Measurements from ENCODE around the gene PTGES3L.
"Not testable (repeated sequence)": the region's sequence is repeated elsewhere in the genome, so short reads cannot be mapped to it uniquely, and the experiment has no call there.

The PTGES3L gene

DNA sequence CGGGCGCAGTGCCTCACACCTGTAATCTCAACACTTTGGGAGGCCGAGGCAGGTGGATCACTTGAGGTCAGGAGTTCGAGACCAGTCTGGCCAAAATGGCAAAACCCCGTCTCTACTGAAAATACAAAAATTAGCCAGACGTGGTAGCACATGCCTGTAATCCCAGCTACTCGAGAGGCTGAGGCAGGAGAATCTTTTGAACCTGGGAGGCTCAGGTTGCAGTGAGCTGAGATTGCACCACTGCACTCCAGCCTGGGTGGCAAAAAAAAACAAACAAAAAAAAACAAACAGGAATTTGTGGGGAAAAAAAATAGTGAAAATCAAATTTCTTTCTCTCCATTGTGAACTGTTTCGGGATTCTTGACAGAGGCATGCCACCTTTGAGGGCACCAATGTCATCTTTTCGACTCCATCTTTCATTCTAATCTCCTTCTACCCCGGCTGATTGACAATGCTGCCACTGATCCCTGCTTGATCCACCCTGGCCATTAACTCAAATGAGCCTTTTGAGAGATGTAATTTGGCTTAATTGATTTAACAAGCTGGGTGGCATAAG is 60.3 kb downstream of the PTGES3L start:
- not testable (repeated sequence) for DNase-seq (ENCODE audit: low read depth)

DNA sequence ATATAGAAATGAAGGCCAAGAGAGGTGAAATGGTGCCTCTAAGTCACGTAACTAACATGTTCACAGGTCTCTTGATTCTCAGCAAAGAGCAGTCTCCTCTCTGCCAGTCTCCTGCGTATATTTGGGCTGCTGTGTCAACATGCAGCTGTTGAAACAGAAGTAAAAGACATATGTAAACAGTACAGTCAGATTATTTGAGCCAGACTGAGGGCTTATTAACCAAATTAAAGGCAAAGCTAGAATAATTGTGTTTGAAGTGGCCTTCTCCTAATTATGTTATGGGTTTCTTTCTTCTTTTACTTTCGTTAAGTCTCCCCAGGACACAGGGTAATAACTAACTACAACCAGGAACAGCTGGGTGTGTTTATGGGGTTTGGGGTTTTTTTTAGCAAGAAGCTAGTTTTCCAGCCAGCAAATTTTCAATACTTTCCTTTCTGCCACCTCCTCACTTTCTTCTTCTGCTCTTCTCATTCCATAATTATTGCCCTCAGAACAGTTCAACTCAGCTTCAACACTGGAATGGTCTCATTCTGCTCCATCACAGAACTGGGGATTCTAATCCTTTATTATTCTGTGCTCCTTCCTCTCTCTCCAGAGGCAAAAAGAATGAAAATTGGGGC is 60.9 kb downstream of the PTGES3L start:
- DNase-seq (ENCODE audit: low read depth), result no peak
